ENCODE results near the gene FAM53C.
A peak's percentile ranks its signal among the peaks of the same experiment; 100 is the strongest.
"Not testable (repeated sequence)": the region's sequence is repeated elsewhere in the genome, so short reads cannot be mapped to it uniquely, and the experiment has no call there.

The FAM53C gene

GRCh38 chr5:138315751-138316278, 22.3 kb upstream of the FAM53C start:
- Histone ChIP-seq H3K4me1 (ENCODE audit: control insufficient read depth, insufficient read depth, low read depth, low read length) (no peaks in the 10 kb centered on the region), H3K4me3 (ENCODE audit: insufficient read depth in 1 of 2, low read depth in 1 of 2, low read length in 2 of 2) (no peak overlapping the region), H2AK5ac (ENCODE audit: low read length, severe bottlenecking) (no peak overlapping the region), H3K27ac (ENCODE audit: low read length, poor library complexity, severe bottlenecking) (no peak overlapping the region), H2BK5ac (ENCODE audit: low read depth, low read length, poor library complexity, severe bottlenecking) (no peak overlapping the region), H3K18ac (ENCODE audit: low read depth in 1 of 2, low read length in 2 of 2) (no peak overlapping the region), H2AFZ (ENCODE audit: low read depth, low read length) (no peak overlapping the region), H3K79me1 (replicated peaks; ENCODE audit: low read length, poor library complexity, severe bottlenecking) (no peaks in the 10 kb centered on the region), H3K4ac (ENCODE audit: low read depth in 1 of 2, low read length in 2 of 2) (no peak overlapping the region), H3K36me3 (ENCODE audit: control insufficient read depth in 1 of 2, insufficient read depth in 2 of 2, low read depth in 1 of 2, low read length in 2 of 2) (no peaks in the 10 kb centered on the region), H2BK15ac (ENCODE audit: low read depth, poor library complexity, severe bottlenecking) (no peak overlapping the region), H3K4me2 (ENCODE audit: low read length, poor library complexity, severe bottlenecking) (no peak overlapping the region), H3K9me3 (ENCODE audit: control insufficient read depth, low read length) (no peaks in the 10 kb centered on the region), H2BK120ac (ENCODE audit: low read depth, low read length) (no peak overlapping the region), H3K14ac (ENCODE audit: low read length in 2 of 2) (no peak overlapping the region), H4K8ac (ENCODE audit: low read length) (no peak overlapping the region), H3K23ac (ENCODE audit: low read length in 2 of 2) (no peak overlapping the region), H2BK12ac (ENCODE audit: low read length in 2 of 2) (no peak overlapping the region), H3K9ac (ENCODE audit: low read length) (no peak overlapping the region), H4K91ac (ENCODE audit: low read length) (no peak overlapping the region), H3K27me3 (ENCODE audit: control insufficient read depth in 1 of 2, insufficient read depth in 1 of 2, low read length in 2 of 2) (no peaks in the 10 kb centered on the region)
- WGBS: 93% methylated on average over 7 of the region's 7 CpGs
- DNase-seq: no peak

DNA sequence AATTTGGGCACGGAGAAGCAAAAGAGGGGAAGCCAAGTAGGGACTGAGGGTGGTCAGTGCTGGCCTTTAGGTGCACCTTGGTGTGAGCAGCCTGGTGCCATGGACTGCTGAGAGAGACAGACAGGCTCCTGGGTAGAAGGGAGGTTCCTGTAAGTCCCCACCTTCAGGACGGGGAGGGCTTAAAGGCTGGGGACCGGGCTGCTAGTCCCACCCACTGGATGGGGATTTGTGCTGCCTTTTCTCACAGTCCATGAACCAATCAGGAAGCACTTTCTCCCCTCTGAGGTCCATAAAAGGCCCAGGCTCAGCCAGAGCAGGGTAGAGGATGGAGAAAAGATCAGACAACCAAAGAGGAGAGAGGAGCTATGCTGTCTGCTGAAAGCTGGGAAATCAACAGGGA, 21.7 kb upstream of the FAM53C start:
- no peak overlapping the region for H3K9ac ChIP-seq (ENCODE audit: low read length)
- no peak overlapping the region for H2AFZ ChIP-seq (ENCODE audit: low read depth, low read length)
- no peaks in the 10 kb centered on the region for H3K4me1 ChIP-seq (ENCODE audit: control insufficient read depth, insufficient read depth, low read depth, low read length)
- H3K4ac ChIP-seq (ENCODE audit: low read depth in 1 of 2, low read length in 2 of 2): no peak overlapping the region
- no peak overlapping the region for H2BK15ac ChIP-seq (ENCODE audit: low read depth, poor library complexity, severe bottlenecking)
- no peak overlapping the region for H4K91ac ChIP-seq (ENCODE audit: low read length)
- H2BK120ac ChIP-seq (ENCODE audit: low read depth, low read length): no peak overlapping the region
- H3K18ac ChIP-seq (ENCODE audit: low read depth in 1 of 2, low read length in 2 of 2): no peak overlapping the region
- H3K79me1 ChIP-seq (replicated peaks; ENCODE audit: low read length, poor library complexity, severe bottlenecking): no peaks in the 10 kb centered on the region
- H3K4me2 ChIP-seq (ENCODE audit: low read length, poor library complexity, severe bottlenecking): no peak overlapping the region
- H3K4me3 ChIP-seq (ENCODE audit: insufficient read depth in 1 of 2, low read depth in 1 of 2, low read length in 2 of 2): no peak overlapping the region
- H3K27ac ChIP-seq (ENCODE audit: low read length, poor library complexity, severe bottlenecking): no peak overlapping the region
- H3K36me3 ChIP-seq (ENCODE audit: control insufficient read depth in 1 of 2, insufficient read depth in 2 of 2, low read depth in 1 of 2, low read length in 2 of 2): no peaks in the 10 kb centered on the region
- DNase-seq: no peak
- H3K14ac ChIP-seq (ENCODE audit: low read length in 2 of 2): no peak overlapping the region
- 80% methylated on average over 3 of the region's 3 CpGs for WGBS
- no peaks in the 10 kb centered on the region for H3K9me3 ChIP-seq (ENCODE audit: control insufficient read depth, low read length)
- no peak overlapping the region for H2AK5ac ChIP-seq (ENCODE audit: low read length, severe bottlenecking)
- H3K27me3 ChIP-seq (ENCODE audit: control insufficient read depth in 1 of 2, insufficient read depth in 1 of 2, low read length in 2 of 2): no peaks in the 10 kb centered on the region
- H2BK5ac ChIP-seq (ENCODE audit: low read depth, low read length, poor library complexity, severe bottlenecking): no peak overlapping the region
- no peak overlapping the region for H3K23ac ChIP-seq (ENCODE audit: low read length in 2 of 2)
- H2BK12ac ChIP-seq (ENCODE audit: low read length in 2 of 2): no peak overlapping the region
- no peak overlapping the region for H4K8ac ChIP-seq (ENCODE audit: low read length)

DNA sequence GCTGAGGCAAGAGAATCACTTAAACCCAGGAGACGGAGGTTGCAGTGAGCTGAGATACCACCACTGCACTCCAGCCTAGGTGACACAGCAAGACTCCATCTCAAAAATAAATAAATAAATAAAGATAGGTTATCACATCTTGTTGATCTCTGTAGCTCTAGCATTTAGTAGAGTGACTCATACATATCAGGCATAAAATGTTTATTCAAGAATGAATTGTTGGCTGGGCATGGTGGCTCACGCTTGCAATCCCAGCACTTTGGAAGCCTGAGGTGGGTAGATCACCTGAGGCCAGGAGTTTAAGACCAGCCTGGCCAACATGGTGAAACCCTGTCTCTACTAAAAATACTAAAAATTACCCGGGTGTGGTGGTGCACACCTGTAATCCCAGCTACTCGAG, 19.9 kb upstream of the FAM53C start:
- WGBS: 97% methylated on average over 3 of the region's 4 CpGs
- not testable (repeated sequence) for H2AK5ac ChIP-seq (ENCODE audit: low read length, severe bottlenecking); H2AFZ ChIP-seq (ENCODE audit: low read depth, low read length); H3K27me3 ChIP-seq (ENCODE audit: control insufficient read depth in 1 of 2, insufficient read depth in 1 of 2, low read length in 2 of 2); H3K36me3 ChIP-seq (ENCODE audit: control insufficient read depth in 1 of 2, insufficient read depth in 2 of 2, low read depth in 1 of 2, low read length in 2 of 2); H3K23ac ChIP-seq (ENCODE audit: low read length in 2 of 2); H4K8ac ChIP-seq (ENCODE audit: low read length); H3K4me1 ChIP-seq (ENCODE audit: control insufficient read depth, insufficient read depth, low read depth, low read length); H4K91ac ChIP-seq (ENCODE audit: low read length); H2BK5ac ChIP-seq (ENCODE audit: low read depth, low read length, poor library complexity, severe bottlenecking); H2BK15ac ChIP-seq (ENCODE audit: low read depth, poor library complexity, severe bottlenecking); H3K18ac ChIP-seq (ENCODE audit: low read depth in 1 of 2, low read length in 2 of 2); H2BK12ac ChIP-seq (ENCODE audit: low read length in 2 of 2); H3K9ac ChIP-seq (ENCODE audit: low read length); H3K27ac ChIP-seq (ENCODE audit: low read length, poor library complexity, severe bottlenecking); H3K14ac ChIP-seq (ENCODE audit: low read length in 2 of 2); H3K4me2 ChIP-seq (ENCODE audit: low read length, poor library complexity, severe bottlenecking); H3K79me1 ChIP-seq (replicated peaks; ENCODE audit: low read length, poor library complexity, severe bottlenecking); H3K4me3 ChIP-seq (ENCODE audit: insufficient read depth in 1 of 2, low read depth in 1 of 2, low read length in 2 of 2); H3K9me3 ChIP-seq (ENCODE audit: control insufficient read depth, low read length); DNase-seq; H2BK120ac ChIP-seq (ENCODE audit: low read depth, low read length); H3K4ac ChIP-seq (ENCODE audit: low read depth in 1 of 2, low read length in 2 of 2)

GRCh38 chr5:138330813-138331448, 7.1 kb upstream of the FAM53C start:
- Histone ChIP-seq H2BK12ac (ENCODE audit: low read length in 2 of 2) (no peak overlapping the region), H3K4ac (ENCODE audit: low read depth in 1 of 2, low read length in 2 of 2) (no peak overlapping the region), H4K91ac (ENCODE audit: low read length) (no peak overlapping the region), H3K18ac (ENCODE audit: low read depth in 1 of 2, low read length in 2 of 2) (no peak overlapping the region), H2AFZ (ENCODE audit: low read depth, low read length) (peak overlapping the region; percentile 48), H3K14ac (ENCODE audit: low read length in 2 of 2) (no peak overlapping the region), H3K27ac (ENCODE audit: low read length, poor library complexity, severe bottlenecking) (no peak overlapping the region), H3K4me1 (ENCODE audit: control insufficient read depth, insufficient read depth, low read depth, low read length) (peaks cover 5% of the 10 kb centered on the region), H3K36me3 (ENCODE audit: control insufficient read depth in 1 of 2, insufficient read depth in 2 of 2, low read depth in 1 of 2, low read length in 2 of 2) (no peaks in the 10 kb centered on the region), H3K27me3 (ENCODE audit: control insufficient read depth in 1 of 2, insufficient read depth in 1 of 2, low read length in 2 of 2) (no peaks in the 10 kb centered on the region), H4K8ac (ENCODE audit: low read length) (no peak overlapping the region), H3K79me1 (replicated peaks; ENCODE audit: low read length, poor library complexity, severe bottlenecking) (peaks cover 7% of the 10 kb centered on the region), H2BK5ac (ENCODE audit: low read depth, low read length, poor library complexity, severe bottlenecking) (no peak overlapping the region), H2AK5ac (ENCODE audit: low read length, severe bottlenecking) (no peak overlapping the region), H3K4me3 (ENCODE audit: insufficient read depth in 1 of 2, low read depth in 1 of 2, low read length in 2 of 2) (peak overlapping the region; percentile 62 to 88), H3K23ac (ENCODE audit: low read length in 2 of 2) (no peak overlapping the region), H3K4me2 (ENCODE audit: low read length, poor library complexity, severe bottlenecking) (peak overlapping the region; percentile 96), H2BK120ac (ENCODE audit: low read depth, low read length) (no peak overlapping the region), H3K9me3 (ENCODE audit: control insufficient read depth, low read length) (no peaks in the 10 kb centered on the region), H2BK15ac (ENCODE audit: low read depth, poor library complexity, severe bottlenecking) (no peak overlapping the region), H3K9ac (ENCODE audit: low read length) (peak overlapping the region; percentile 75)
- no peak for DNase-seq
- WGBS: 3% methylated on average over 9 of the region's 12 CpGs

Data from mesenchymal stem cell (in vitro differentiated cells and primary cell).